Caco-2 (cell line): ENCODE data around the gene ADAMTS3. TPM values are rescaled to one million over a fixed set of nuclear protein-coding genes. Genes with fewer than 3 reads are reported as not detected.

Experiments
- BruUV-seq: library from RNA; stranded (reverse); fragments of 400-500 nt; replicated peaks from 2 replicates; lab custom pipeline; 2021; lab: Mats Ljungman, UMichigan
- CTCF ChIA-PET: fragments of 300-600 bp; sonication (Branson Sonifier 250); formaldehyde crosslinking; loops from one replicate; lab custom pipeline; 2022; ENCODE audit warnings: antibody characterized with exemption; lab: Charles Lee
- POLR2A ChIA-PET: fragments of 300-600 bp; sonication (Branson Sonifier 250); formaldehyde crosslinking; loops from one replicate; lab custom pipeline; 2022; ENCODE audit warnings: antibody characterized with exemption; lab: Charles Lee
- DNase-seq, 2 experiments: peaks; one replicate each; pipeline versions ENCODE4 v3.0.0 to v3.0.0-alpha.2; 2020 to 2022
- H3K27me3 ChIP-seq: replicated peaks from 2 replicates; pipeline ENCODE4 v1.6.0; 2011; ENCODE audit warnings: low read length; ENCODE audit not compliant: control insufficient read depth, insufficient read depth
- H3K36me3 ChIP-seq: 2 replicates; pipeline ENCODE4 v1.5.1; 2011; ENCODE audit warnings: low read length; ENCODE audit not compliant: control insufficient read depth, insufficient read depth
- H3K4me1 ChIP-seq: fragments of 250-450 bp; sonication (Bioruptor Pico); 2 replicates; pipeline ENCODE4 v1.5.1; 2020; ENCODE audit warnings: mild to moderate bottlenecking
- H3K4me3 ChIP-seq: 2 replicates; pipeline ENCODE4 v1.5.1; 2011; ENCODE audit warnings: low read depth, mild to moderate bottlenecking, control low read depth, low read length
- H3K9me3 ChIP-seq: fragments of 250-450 bp; sonication (Bioruptor Pico); 2 replicates; pipeline ENCODE4 v1.5.1; 2020; ENCODE audit warnings: mild to moderate bottlenecking, moderate library complexity
- H3K27ac Mint-ChIP-seq: one replicate; pipeline ENCODE4 v1.8.0; 2022; ENCODE audit warnings: mixed read lengths; ENCODE audit not compliant: unreplicated experiment
- H3K27me3 Mint-ChIP-seq: one replicate; pipeline ENCODE4 v1.8.0; 2022; ENCODE audit warnings: mixed read lengths; ENCODE audit not compliant: insufficient read depth, unreplicated experiment
- H3K36me3 Mint-ChIP-seq: one replicate; pipeline ENCODE4 v1.8.0; 2022; ENCODE audit warnings: mild to moderate bottlenecking, mixed read lengths; ENCODE audit not compliant: insufficient read depth, unreplicated experiment
- H3K4me1 Mint-ChIP-seq: one replicate; pipeline ENCODE4 v1.8.0; 2022; ENCODE audit warnings: low read depth, mixed read lengths; ENCODE audit not compliant: unreplicated experiment
- H3K4me3 Mint-ChIP-seq: one replicate; pipeline ENCODE4 v1.8.0; 2022; ENCODE audit warnings: mild to moderate bottlenecking, moderate library complexity, mixed read lengths; ENCODE audit not compliant: unreplicated experiment
- H3K9me3 Mint-ChIP-seq: one replicate; pipeline ENCODE4 v1.8.0; 2022; ENCODE audit warnings: mixed read lengths; ENCODE audit not compliant: unreplicated experiment
- intact Hi-C: fragments of 100-400 bp; cut with micrococcal nuclease; formaldehyde crosslinking; loops from one replicate; pipeline ENCODE4 v1.10.0; 2022; ENCODE audit not compliant: unreplicated experiment
- total RNA-seq: library from RNA; stranded (reverse); gene quantifications from 2 replicates; pipeline ENCODE4 v1.2.3, GENCODE V29; 2022
- TF ChIP-seq, protein P1 (sequence below), 2 experiments: fragments of 200-600 bp in 1 of 2; IDR thresholded peaks; 1 replicate in 1 of 2; 2 replicates in 1 of 2; pipeline versions ENCODE4 v1.5.1 to v1.8.0; 2011 to 2022; ENCODE audit warnings: antibody characterized with exemption in 1 of 2, control low read depth in 1 of 2, inconsistent platforms in 1 of 2, low read depth in 1 of 2, low read length in 1 of 2, mild to moderate bottlenecking in 1 of 2, moderate library complexity in 1 of 2; ENCODE audit not compliant: insufficient read depth in 1 of 2, severe bottlenecking in 1 of 2, unreplicated experiment in 1 of 2

Gene ADAMTS3
- total RNA-seq, 1 experiment from 2014 or later = not detected

DNA sequence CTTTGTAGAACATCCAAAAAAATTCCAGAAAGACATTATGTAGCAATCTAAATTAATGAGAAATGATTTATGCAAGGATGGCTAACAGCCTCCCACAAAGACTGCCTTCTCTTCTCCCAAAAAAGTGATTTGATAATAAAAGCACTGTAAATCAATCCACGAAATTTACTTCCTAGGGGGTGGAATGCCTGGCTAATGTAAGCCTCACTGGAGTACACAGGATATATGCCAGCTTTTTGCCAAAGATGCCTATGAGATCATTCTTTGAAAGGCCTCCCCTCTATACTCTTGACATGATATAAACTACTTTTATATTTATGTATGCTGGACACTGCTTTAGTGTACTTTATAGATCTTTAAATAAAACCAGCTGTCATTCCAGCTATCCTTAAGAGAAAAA is 211.1 kb downstream of the ADAMTS3 start:
- no peak overlapping the region for H3K27ac Mint-ChIP-seq
- intact Hi-C loops = no loop called here
- H3K36me3 Mint-ChIP-seq = no peaks in the 10 kb centered on the region
- BruUV-seq = no TSS peak
- POLR2A ChIA-PET = no interaction called here
- no peaks in the 10 kb centered on the region for H3K9me3 Mint-ChIP-seq
- Histone ChIP-seq H3K9me3 (no peaks in the 10 kb centered on the region), H3K27me3 (no peaks in the 10 kb centered on the region), H3K4me1 (no peaks in the 10 kb centered on the region), H3K4me3 (no peak overlapping the region), H3K36me3 (no peaks in the 10 kb centered on the region)
- H3K27me3 Mint-ChIP-seq = no peaks in the 10 kb centered on the region
- CTCF ChIA-PET = no interaction called here
- DNase-seq = no peak
- no peak overlapping the region for H3K4me3 Mint-ChIP-seq
- H3K4me1 Mint-ChIP-seq = no peaks in the 10 kb centered on the region
- TF ChIP-seq, protein P1, sequence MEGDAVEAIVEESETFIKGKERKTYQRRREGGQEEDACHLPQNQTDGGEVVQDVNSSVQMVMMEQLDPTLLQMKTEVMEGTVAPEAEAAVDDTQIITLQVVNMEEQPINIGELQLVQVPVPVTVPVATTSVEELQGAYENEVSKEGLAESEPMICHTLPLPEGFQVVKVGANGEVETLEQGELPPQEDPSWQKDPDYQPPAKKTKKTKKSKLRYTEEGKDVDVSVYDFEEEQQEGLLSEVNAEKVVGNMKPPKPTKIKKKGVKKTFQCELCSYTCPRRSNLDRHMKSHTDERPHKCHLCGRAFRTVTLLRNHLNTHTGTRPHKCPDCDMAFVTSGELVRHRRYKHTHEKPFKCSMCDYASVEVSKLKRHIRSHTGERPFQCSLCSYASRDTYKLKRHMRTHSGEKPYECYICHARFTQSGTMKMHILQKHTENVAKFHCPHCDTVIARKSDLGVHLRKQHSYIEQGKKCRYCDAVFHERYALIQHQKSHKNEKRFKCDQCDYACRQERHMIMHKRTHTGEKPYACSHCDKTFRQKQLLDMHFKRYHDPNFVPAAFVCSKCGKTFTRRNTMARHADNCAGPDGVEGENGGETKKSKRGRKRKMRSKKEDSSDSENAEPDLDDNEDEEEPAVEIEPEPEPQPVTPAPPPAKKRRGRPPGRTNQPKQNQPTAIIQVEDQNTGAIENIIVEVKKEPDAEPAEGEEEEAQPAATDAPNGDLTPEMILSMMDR (IDR thresholded peaks at IDR 0.05; ENCODE audit: insufficient read depth in 1 of 2, low read depth in 1 of 2, low read length in 1 of 2, severe bottlenecking in 1 of 2, unreplicated experiment in 1 of 2) = no peak

DNA sequence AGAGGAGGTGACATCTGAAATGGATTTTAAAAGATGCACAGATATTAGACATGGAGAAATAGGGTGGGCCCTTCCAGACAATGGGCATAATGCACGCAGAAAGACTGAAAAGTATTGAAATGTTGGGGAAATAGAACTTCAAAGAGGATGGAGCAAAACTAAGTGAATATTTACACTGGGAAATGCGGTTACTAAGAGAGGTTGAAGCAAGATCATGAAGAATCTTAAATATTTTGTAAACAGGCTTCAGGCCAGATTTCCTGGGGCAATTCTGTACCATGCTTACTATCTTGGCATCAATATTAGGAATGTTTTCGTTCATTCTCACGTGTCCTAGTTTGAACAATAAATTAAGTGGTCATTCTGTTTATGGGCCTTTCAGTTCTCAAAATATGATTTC is 216.3 kb downstream of the ADAMTS3 start:
- H3K27me3 ChIP-seq = no peaks in the 10 kb centered on the region
- H3K27me3 Mint-ChIP-seq = peaks cover 3% of the 10 kb centered on the region
- no peak overlapping the region for H3K27ac Mint-ChIP-seq
- no peaks in the 10 kb centered on the region for H3K36me3 Mint-ChIP-seq
- ChIA-PET CTCF (no interaction called here), POLR2A (no interaction called here)
- TF ChIP-seq, protein P1 (IDR thresholded peaks at IDR 0.05; ENCODE audit: insufficient read depth in 1 of 2, low read depth in 1 of 2, low read length in 1 of 2, severe bottlenecking in 1 of 2, unreplicated experiment in 1 of 2) = no peak
- no peaks in the 10 kb centered on the region for H3K9me3 ChIP-seq
- DNase-seq = no peak
- 0 out of 2 replicates have a peak, but pooled peaks cover 3% of the 10 kb centered on the region for H3K4me1 ChIP-seq
- no peaks in the 10 kb centered on the region for H3K9me3 Mint-ChIP-seq
- no TSS peak for BruUV-seq
- intact Hi-C loops = no loop called here
- no peak overlapping the region for H3K4me3 Mint-ChIP-seq
- H3K4me1 Mint-ChIP-seq = no peaks in the 10 kb centered on the region
- no peaks in the 10 kb centered on the region for H3K36me3 ChIP-seq
- no peak overlapping the region for H3K4me3 ChIP-seq

DNA sequence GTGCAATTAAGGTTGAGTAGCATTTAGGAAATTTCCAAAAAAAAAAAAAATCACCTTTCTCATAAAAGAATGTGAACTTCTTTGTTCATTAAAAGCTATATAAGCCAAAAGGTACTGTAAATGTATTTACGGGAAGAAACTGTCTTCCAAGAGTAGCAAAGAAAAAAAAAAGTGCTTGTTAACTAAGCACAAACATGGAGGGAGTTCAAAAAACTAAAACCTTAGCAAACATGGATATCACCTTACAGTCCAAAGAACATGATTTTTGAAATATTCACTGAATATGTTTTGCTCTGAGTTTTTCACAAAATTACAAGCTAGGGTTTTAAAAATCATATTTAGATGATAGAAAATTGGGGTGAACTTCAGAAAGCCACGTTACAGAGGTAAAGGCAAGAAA is 217.5 kb downstream of the ADAMTS3 start:
- no peaks in the 10 kb centered on the region for H3K9me3 ChIP-seq
- H3K36me3 ChIP-seq = no peaks in the 10 kb centered on the region
- Mint-ChIP-seq H3K27ac (no peak overlapping the region), H3K27me3 (peaks cover 6% of the 10 kb centered on the region), H3K4me3 (no peak overlapping the region), H3K4me1 (no peaks in the 10 kb centered on the region), H3K36me3 (no peaks in the 10 kb centered on the region), H3K9me3 (no peaks in the 10 kb centered on the region)
- no peaks in the 10 kb centered on the region for H3K27me3 ChIP-seq
- 0 out of 2 replicates have a peak, but pooled peaks cover 3% of the 10 kb centered on the region for H3K4me1 ChIP-seq
- CTCF ChIA-PET = no interaction called here
- TF ChIP-seq, protein P1 (IDR thresholded peaks at IDR 0.05; ENCODE audit: insufficient read depth in 1 of 2, low read depth in 1 of 2, low read length in 1 of 2, severe bottlenecking in 1 of 2, unreplicated experiment in 1 of 2) = no peak
- no peak overlapping the region for H3K4me3 ChIP-seq
- DNase-seq = no peak
- POLR2A ChIA-PET = no interaction called here
- intact Hi-C loops = no loop called here
- BruUV-seq = no TSS peak
